ENCODE results near the gene RPRD1B.

- no peak for TF ChIP-seq POLR2AphosphoS5 (IDR thresholded peaks at IDR 0.05)
- no peak for TF ChIP-seq CTCF (IDR thresholded peaks at IDR 0.05)
- TF ChIP-seq POLR2A (IDR thresholded peaks at IDR 0.05), result no peak
Measured at GRCh38 chr20:38032585-38033329, 789 bp upstream of the RPRD1B start.
